HepG2 (cell line): Measurements from ENCODE around the gene BTRC. TPM values are rescaled to one million over a fixed set of nuclear protein-coding genes. Genes with fewer than 3 reads are reported as not detected.

Source experiments
- ATAC-seq: fragments of 200-7000 bp; cut with Tn5 transposase; 3 replicates; pipeline ENCODE4 v1.9.1; 2020; ENCODE audit warnings: mild to moderate bottlenecking, moderate library complexity
- BruUV-seq: library from RNA; stranded (reverse); fragments of 400-500 nt; replicated peaks from 2 replicates; lab custom pipeline; 2021; lab: Mats Ljungman, UMichigan
- CTCF ChIA-PET: fragments of 300-600 bp; formaldehyde crosslinking; extraction: SDS; loops from one replicate; lab custom pipeline; 2021; ENCODE audit warnings: low total read pairs, inconsistent platforms, low intra/inter-chr PET ratio; lab: Yijun Ruan, JAX
- POLR2A ChIA-PET: fragments of 350-600 bp; sonication (Branson Sonifier 250); formaldehyde crosslinking; loops from one replicate; lab custom pipeline; 2020; ENCODE audit warnings: antibody characterized with exemption, inconsistent platforms; lab: Yijun Ruan, JAX
- DNase-seq: peaks from one replicate; pipeline ENCODE4 v3.0.0-alpha.2; 2015; ENCODE audit warnings: low spot score
- FAIRE-seq: peaks from 3 replicates; lab custom pipeline; 2011; peaks lifted over from hg19 to GRCh38; lab: Jason Lieb, UNC
- H2AFZ ChIP-seq: one replicate; pipeline ENCODE4 v1.6.1; 2011; ENCODE audit warnings: low read length, inconsistent platforms
- H3K27ac ChIP-seq: fragments of 300-600 bp; 3 replicates; pipeline ENCODE4 v1.8.0; 2011; ENCODE audit warnings: mixed run types, mild to moderate bottlenecking, mixed read lengths, low read length, inconsistent platforms; ENCODE audit not compliant: insufficient read depth; ENCODE audit errors: extremely low read length
- H3K27me3 ChIP-seq, 2 experiments: fragments of 200-600 bp in 1 of 2; 2 replicates in 1 of 2; 3 replicates in 1 of 2; pipeline versions ENCODE4 v1.6.0 to v1.8.0; 2011; ENCODE audit warnings: low read length in 2 of 2, mild to moderate bottlenecking in 2 of 2, moderate library complexity in 2 of 2, inconsistent platforms in 1 of 2; ENCODE audit not compliant: insufficient read depth in 2 of 2, control insufficient read depth in 1 of 2
- H3K36me3 ChIP-seq, 2 experiments: fragments of 200-600 bp in 1 of 2; replicated peaks in 1 of 2; 2 replicates in 1 of 2; 3 replicates in 1 of 2; pipeline versions ENCODE4 v1.5.1 to v1.8.0; 2011; ENCODE audit warnings: low read length in 2 of 2, inconsistent platforms in 1 of 2; ENCODE audit not compliant: insufficient read depth in 2 of 2, control insufficient read depth in 1 of 2
- H3K4me1 ChIP-seq: 2 replicates; pipeline ENCODE4 v1.5.1; 2012; ENCODE audit warnings: low read length, inconsistent platforms; ENCODE audit not compliant: insufficient read depth
- H3K4me2 ChIP-seq: 2 replicates; pipeline ENCODE4 v1.6.0; 2011; ENCODE audit warnings: low read depth, low read length, inconsistent platforms
- H3K4me3 ChIP-seq, 3 experiments: fragments of 200-600 bp in 1 of 3; sonication (generic), shearing (Covaris generic) in 1 of 3; replicated peaks in 1 of 3; 2 replicates each; pipeline ENCODE4 v1.5.1; 2011 to 2016; ENCODE audit warnings: low read length in 3 of 3, inconsistent platforms in 2 of 3, low read depth in 2 of 3, mild to moderate bottlenecking in 2 of 3, control low read depth in 1 of 3, mixed read lengths in 1 of 3; ENCODE audit not compliant: insufficient read depth in 1 of 3
- H3K79me2 ChIP-seq: one replicate; pipeline ENCODE4 v1.6.1; 2011; ENCODE audit warnings: low read length, inconsistent platforms; ENCODE audit not compliant: insufficient read depth
- H3K9ac ChIP-seq: 2 replicates; pipeline ENCODE4 v1.6.0; 2011; ENCODE audit warnings: mild to moderate bottlenecking, low read depth, low read length, inconsistent platforms; ENCODE audit not compliant: insufficient read depth
- H3K9me3 ChIP-seq: 2 replicates; pipeline ENCODE4 v1.5.1; 2012; ENCODE audit warnings: mild to moderate bottlenecking, low read length
- H4K20me1 ChIP-seq: 2 replicates; pipeline ENCODE4 v1.6.0; 2011; ENCODE audit warnings: inconsistent platforms, mild to moderate bottlenecking, low read length, moderate library complexity; ENCODE audit not compliant: insufficient read depth
- GABPA ChIP-seq, 2 experiments: IDR thresholded peaks; 2 replicates each; pipeline ENCODE4 v1.6.1; 2011 to 2016; ENCODE audit warnings: low read depth in 2 of 2, low read length in 1 of 2, missing biosample characterization in 1 of 2, missing genetic modification characterization in 1 of 2
- HMG20B ChIP-seq: conservative IDR thresholded peaks from 2 replicates; pipeline ENCODE4 v1.6.1; 2016; ENCODE audit warnings: missing genetic modification reagents, missing compliant biosample characterization
- HNRNPK ChIP-seq: fragments of 200-400 bp; formaldehyde crosslinking; IDR thresholded peaks from 2 replicates; pipeline ENCODE4 v1.6.1; 2018; ENCODE audit warnings: low read length, low read depth, moderate library complexity, mild to moderate bottlenecking; ENCODE audit not compliant: poor library complexity, severe bottlenecking
- MED13 ChIP-seq: sonication (generic); formaldehyde crosslinking; IDR thresholded peaks from 2 replicates; pipeline ENCODE4 v1.5.0; 2020; ENCODE audit warnings: missing genetic modification reagents
- MTERF4 ChIP-seq: sonication (generic); formaldehyde crosslinking; IDR thresholded peaks from 2 replicates; pipeline ENCODE4 v1.8.0; 2023; ENCODE audit warnings: mild to moderate bottlenecking, missing genetic modification reagents
- ZBTB2 ChIP-seq: sonication (generic); formaldehyde crosslinking; IDR thresholded peaks from 2 replicates; pipeline ENCODE4 v1.8.0; 2022; ENCODE audit warnings: low read depth, missing genetic modification reagents
- ZMAT3 ChIP-seq: sonication (generic); formaldehyde crosslinking; conservative IDR thresholded peaks from 2 replicates; pipeline ENCODE4 v1.7.0; 2021; ENCODE audit warnings: missing genetic modification reagents
- ZNF430 ChIP-seq: sonication (generic); formaldehyde crosslinking; IDR thresholded peaks from 2 replicates; pipeline ENCODE4 v1.9.0; 2021; ENCODE audit warnings: mild to moderate bottlenecking, missing genetic modification reagents
- WGBS: methylation state at CpG from one replicate; pipeline ENCODE4 v1.1.6; 2017; ENCODE audit warnings: low lambda C conversion rate; 5-methylcytosine and 5-hydroxymethylcytosine counted together
- in situ Hi-C: cut with HindIII; loops from 2 replicates; pipeline ENCODE4 v1.10.0; 2017; ENCODE audit warnings: low pct_unique_long_range_greater_than_20kb; ENCODE audit not compliant: extremely low pct_ligation_motif_present
- intact Hi-C: fragments of 100-400 bp; cut with micrococcal nuclease; formaldehyde crosslinking; loops from one replicate; pipeline ENCODE4 v1.10.0; 2022; ENCODE audit not compliant: unreplicated experiment
- polyA plus RNA-seq, 8 experiments: library from polyadenylated mRNA; depleted of rRNA in 3 of 8; stranded (reverse) in 7 of 8; unstranded in 1 of 8; fragments of >200 nt; fragmentation: Illumina TruSeq in 4 of 8; extraction: Trizol in 4 of 8; gene quantifications; 2 replicates each; pipeline versions ENCODE4 v1.2.1 to v1.2.3, GENCODE V29; 2011 to 2016; ENCODE audit warnings: low read depth in 4 of 8, missing spikeins in 1 of 8, mixed read lengths in 1 of 8; ENCODE audit not compliant: insufficient read depth in 1 of 8
- total RNA-seq, 5 experiments: library from RNA; depleted of rRNA; stranded (reverse); fragments of >200 nt; fragmentation: Illumina TruSeq; extraction: Trizol; gene quantifications; 2 replicates each; pipeline ENCODE4 v1.2.3, GENCODE V29; 2016; ENCODE audit warnings: low read depth in 1 of 5

The BTRC gene
- total and polyA plus RNA-seq, 2 of the 13 experiments (the other 11 are each of a cell fraction or from before 2014, with no cell fraction given): 12.0 to 14.4 TPM

- H3K9ac ChIP-seq: no peak overlapping the region
- ATAC-seq (no peak), DNase-seq (no peak), FAIRE-seq (no peak)
- H3K9me3 ChIP-seq: no peaks in the 10 kb centered on the region
- no peak overlapping the region for H3K27ac ChIP-seq
- H4K20me1 ChIP-seq: no peaks in the 10 kb centered on the region
- CTCF ChIA-PET: interaction anchor here (0.7 to 1.6 kb wide), 4 partner anchors 102 to 255 kb away, joined by 4 to 8 read pairs (median 6); no protein-coding TSS in a partner anchor
- no peak overlapping the region for H3K4me3 ChIP-seq
- no peak overlapping the region for H2AFZ ChIP-seq
- no peaks in the 10 kb centered on the region for H3K79me2 ChIP-seq
- H3K27me3 ChIP-seq: no peaks in the 10 kb centered on the region; a peak in 1 of 5 replicates
- POLR2A ChIA-PET: no interaction called here
- in situ Hi-C loops: no loop called here
- H3K4me2 ChIP-seq: no peak overlapping the region
- no peak for TF ChIP-seq ZNF430 (CRISPR knock-in tag)
- TF ChIP-seq MED13 (CRISPR knock-in tag): no peak
- TF ChIP-seq HMG20B (CRISPR knock-in tag): no peak
- TF ChIP-seq ZBTB2 (CRISPR knock-in tag): no peak
- TF ChIP-seq ZMAT3 (CRISPR knock-in tag): no peak
- no peak for TF ChIP-seq HNRNPK
- TF ChIP-seq GABPA (IDR thresholded peaks at IDR 0.05; ENCODE audit: low read depth, low read length): no peak
- TF ChIP-seq GABPA (CRISPR knock-in tag; IDR thresholded peaks at IDR 0.05; ENCODE audit: low read depth): no peak
- BruUV-seq: no TSS peak
- intact Hi-C loops: loop anchor here (5.0 kb wide), 1 partner anchor 256 kb away; no protein-coding TSS in a partner anchor
- WGBS: 95% methylated on average over 2 of the region's 2 CpGs
- H3K36me3 ChIP-seq: no peaks in the 10 kb centered on the region
- H3K4me1 ChIP-seq: no peaks in the 10 kb centered on the region
Observed at GRCh38 chr10:101468159-101468558, 114.2 kb downstream of the BTRC start.

GRCh38 chr10:101476383-101476782, 122.4 kb downstream of the BTRC start:
- CTCF ChIA-PET: no interaction called here
- no peak for FAIRE-seq
- whole genome bisulfite sequencing: 92% methylated on average over 3 of the region's 3 CpGs

More at GRCh38 chr10:101476383-101476782, 122.4 kb downstream of the BTRC start:
- Histone ChIP-seq H3K79me2 (no peaks in the 10 kb centered on the region), H2AFZ (no peak overlapping the region), H3K9ac (no peak overlapping the region), H3K4me2 (no peak overlapping the region), H3K36me3 (0 out of 5 replicates have a peak, but pooled peaks cover 1 to 2% of the 10 kb centered on the region in 2 experiments), H3K9me3 (no peaks in the 10 kb centered on the region), H3K27me3 (no peaks in the 10 kb centered on the region), H3K27ac (no peak overlapping the region), H3K4me3 (no peak overlapping the region), H4K20me1 (no peaks in the 10 kb centered on the region), H3K4me1 (no peaks in the 10 kb centered on the region)
- in situ Hi-C loops: no loop called here
- intact Hi-C loops: no loop called here
- POLR2A ChIA-PET: no interaction called here
- DNase-seq (no peak), ATAC-seq (no peak)
- TF ChIP-seq MTERF4: no peak
- no TSS peak for BruUV-seq
